H9 (cell line): Measurements from ENCODE around the gene INTS1. TPM values are rescaled to one million over a fixed set of nuclear protein-coding genes. Genes with fewer than 3 reads are reported as not detected.

ENCODE experiments used
- DNase-seq: peaks from one replicate; pipeline ENCODE4 v3.0.0-alpha.2; 2017
- H2AFZ ChIP-seq: one replicate; pipeline ENCODE4 v1.6.1; 2013; ENCODE audit warnings: mild to moderate bottlenecking, low read length, control low read depth, moderate library complexity
- H2AK5ac ChIP-seq: 2 replicates; pipeline ENCODE4 v1.6.1; 2013; ENCODE audit warnings: low read length, control low read depth, mixed read lengths; ENCODE audit not compliant: insufficient read length
- H2BK120ac ChIP-seq: one replicate; pipeline ENCODE4 v1.6.1; 2013; ENCODE audit warnings: low read depth, mild to moderate bottlenecking, low read length, control low read depth, inconsistent platforms; ENCODE audit not compliant: poor library complexity, severe bottlenecking
- H2BK12ac ChIP-seq: 2 replicates; pipeline ENCODE4 v1.6.1; 2013; ENCODE audit warnings: low read length, control low read depth, mixed read lengths, low read depth; ENCODE audit not compliant: insufficient read length
- H2BK15ac ChIP-seq: 2 replicates; pipeline ENCODE4 v1.6.1; 2013; ENCODE audit warnings: low read depth, low read length, control low read depth
- H2BK20ac ChIP-seq: one replicate; pipeline ENCODE4 v1.6.1; 2013; ENCODE audit warnings: low read depth, mild to moderate bottlenecking, low read length, control low read depth, inconsistent platforms; ENCODE audit not compliant: poor library complexity, severe bottlenecking
- H2BK5ac ChIP-seq: 2 replicates; pipeline ENCODE4 v1.6.1; 2013; ENCODE audit warnings: low read length, control low read depth, mixed read lengths; ENCODE audit not compliant: insufficient read length
- H3K14ac ChIP-seq: 2 replicates; pipeline ENCODE4 v1.6.1; 2013; ENCODE audit warnings: low read length, control low read depth; ENCODE audit not compliant: insufficient read depth
- H3K18ac ChIP-seq: 2 replicates; pipeline ENCODE4 v1.6.1; 2013; ENCODE audit warnings: low read depth, mild to moderate bottlenecking, mixed read lengths, low read length, control low read depth; ENCODE audit not compliant: insufficient read length
- H3K23ac ChIP-seq: 2 replicates; pipeline ENCODE4 v1.6.1; 2013; ENCODE audit warnings: low read length, control low read depth, mixed read lengths, low read depth; ENCODE audit not compliant: insufficient read length
- H3K23me2 ChIP-seq: 2 replicates; pipeline ENCODE4 v1.6.1; 2013; ENCODE audit warnings: low read depth, mild to moderate bottlenecking, mixed read lengths, low read length, control low read depth; ENCODE audit not compliant: insufficient read length, poor library complexity, severe bottlenecking
- H3K27ac ChIP-seq: 2 replicates; pipeline ENCODE4 v1.5.1; 2013; ENCODE audit warnings: low read length, control low read depth, mixed read lengths, low read depth; ENCODE audit not compliant: insufficient read length
- H3K27me3 ChIP-seq: 2 replicates; pipeline ENCODE4 v1.6.1; 2013; ENCODE audit warnings: low read length, control low read depth, inconsistent platforms; ENCODE audit not compliant: insufficient read depth
- H3K4ac ChIP-seq: 2 replicates; pipeline ENCODE4 v1.6.1; 2013; ENCODE audit warnings: low read depth, mild to moderate bottlenecking, control low read depth, inconsistent platforms, low read length, moderate library complexity
- H3K4me1 ChIP-seq: 2 replicates; pipeline ENCODE4 v1.6.1; 2013; ENCODE audit warnings: low read length, control low read depth, inconsistent platforms; ENCODE audit not compliant: insufficient read depth
- H3K4me2 ChIP-seq: 2 replicates; pipeline ENCODE4 v1.6.1; 2013; ENCODE audit warnings: low read length, control low read depth, mixed read lengths; ENCODE audit not compliant: insufficient read length, insufficient read depth
- H3K56ac ChIP-seq: 2 replicates; pipeline ENCODE4 v1.6.1; 2013; ENCODE audit warnings: low read depth, mild to moderate bottlenecking, mixed read lengths, low read length, control low read depth; ENCODE audit not compliant: insufficient read length
- H3K79me1 ChIP-seq: 2 replicates; pipeline ENCODE4 v1.6.1; 2013; ENCODE audit warnings: low read depth, mild to moderate bottlenecking, moderate library complexity, low read length, control low read depth, inconsistent platforms; ENCODE audit not compliant: insufficient read depth, poor library complexity, severe bottlenecking
- H3K79me2 ChIP-seq: 2 replicates; pipeline ENCODE4 v1.6.1; 2013; ENCODE audit warnings: low read length, control low read depth, inconsistent platforms; ENCODE audit not compliant: insufficient read depth
- H3K9ac ChIP-seq: 2 replicates; pipeline ENCODE4 v1.6.1; 2013; ENCODE audit warnings: low read length, control low read depth, mixed read lengths; ENCODE audit not compliant: insufficient read length; ENCODE audit errors: extremely low read depth
- H3K9me3 ChIP-seq: one replicate; pipeline ENCODE4 v1.6.1; 2013; ENCODE audit warnings: low read depth, low read length, inconsistent platforms; ENCODE audit not compliant: control insufficient read depth
- H3T11ph ChIP-seq: one replicate; pipeline ENCODE4 v1.6.1; 2013; ENCODE audit warnings: mild to moderate bottlenecking, low read length, control low read depth, inconsistent platforms
- H4K20me1 ChIP-seq: one replicate; pipeline ENCODE4 v1.6.1; 2013; ENCODE audit not compliant: control insufficient read depth, insufficient read length, insufficient read depth
- H4K5ac ChIP-seq: 2 replicates; pipeline ENCODE4 v1.6.1; 2013; ENCODE audit warnings: low read depth, mild to moderate bottlenecking, mixed read lengths, low read length, control low read depth; ENCODE audit not compliant: insufficient read length
- H4K8ac ChIP-seq: replicated peaks from 2 replicates; pipeline ENCODE4 v1.6.1; 2013; ENCODE audit warnings: low read length, control low read depth, mixed read lengths, low read depth; ENCODE audit not compliant: insufficient read length
- H4K91ac ChIP-seq: 2 replicates; pipeline ENCODE4 v1.6.1; 2013; ENCODE audit warnings: low read depth, mild to moderate bottlenecking, moderate library complexity, mixed read lengths, low read length, control low read depth; ENCODE audit not compliant: insufficient read length
- H3K27ac Mint-ChIP-seq, 3 experiments: 2 replicates in 2 of 3; 3 replicates in 1 of 3; pipeline ENCODE4 v1.8.0; 2020 to 2021; ENCODE audit warnings: mixed read lengths in 3 of 3, mild to moderate bottlenecking in 1 of 3, moderate library complexity in 1 of 3
- H3K27me3 Mint-ChIP-seq: 2 replicates; pipeline ENCODE4 v1.8.0; 2021; ENCODE audit warnings: low read depth, mild to moderate bottlenecking, moderate library complexity, mixed read lengths
- H3K36me3 Mint-ChIP-seq, 3 experiments: 2 replicates in 2 of 3; 3 replicates in 1 of 3; pipeline ENCODE4 v1.8.0; 2020 to 2021; ENCODE audit warnings: low read depth in 3 of 3, mixed read lengths in 3 of 3; ENCODE audit not compliant: insufficient read depth in 1 of 3
- H3K4me1 Mint-ChIP-seq, 2 experiments: 2 replicates each; pipeline ENCODE4 v1.8.0; 2020; ENCODE audit warnings: mixed read lengths in 2 of 2
- H3K4me3 Mint-ChIP-seq, 2 experiments: 2 replicates in 1 of 2; 3 replicates in 1 of 2; pipeline ENCODE4 v1.8.0; 2020 to 2021; ENCODE audit warnings: mild to moderate bottlenecking in 2 of 2, mixed read lengths in 2 of 2, moderate library complexity in 1 of 2
- H3K9me3 Mint-ChIP-seq, 2 experiments: 2 replicates in 1 of 2; 3 replicates in 1 of 2; pipeline ENCODE4 v1.8.0; 2020; ENCODE audit warnings: mild to moderate bottlenecking in 2 of 2, mixed read lengths in 2 of 2, moderate library complexity in 1 of 2
- CTCF ChIP-seq: fragments of 200-600 bp; sonication (generic); conservative IDR thresholded peaks from 3 replicates; pipeline ENCODE4 v1.8.0; 2021; ENCODE audit warnings: antibody characterized with exemption, mild to moderate bottlenecking
- WGBS: extraction: QIAGEN DNeasy Blood & Tissue Kit; methylation state at CpG from one replicate; pipeline ENCODE4 v1.1.7; 2013; ENCODE audit warnings: missing lambda C conversion rate, low lambda C conversion rate, mixed read lengths; ENCODE audit not compliant: insufficient read length; ENCODE audit errors: extremely low coverage; 5-methylcytosine and 5-hydroxymethylcytosine counted together
- total RNA-seq: library from RNA; stranded (reverse); gene quantifications from 2 replicates; pipeline ENCODE4 v1.2.1, GENCODE V29; 2021

Gene INTS1
- total RNA-seq, 1 experiment from 2014 or later, result 133 TPM

- H4K20me1 ChIP-seq, result no peaks in the 10 kb centered on the region
- no peak overlapping the region for H2AFZ ChIP-seq
- no peak overlapping the region for H2BK12ac ChIP-seq
- H3K23ac ChIP-seq, result no peak overlapping the region
- no peak overlapping the region for H3K27ac ChIP-seq
- no peaks in the 10 kb centered on the region for H3K27me3 ChIP-seq
- Mint-ChIP-seq H3K4me1 (peaks cover 12 to 34% of the 10 kb centered on the region in 2 experiments), H3K36me3 (no peaks in the 10 kb centered on the region), H3K9me3 (no peaks in the 10 kb centered on the region), H3K27me3 (peaks cover 5% of the 10 kb centered on the region), H3K4me3 (no peak overlapping the region; a peak in 1 of 5 replicates), H3K27ac (peak overlapping the region; percentile 11 to 85 (median 47); a peak in 5 of 7 replicates)
- no peak for DNase-seq
- H3K4me1 ChIP-seq, result no peaks in the 10 kb centered on the region; the same call in 1 of the 2 replicates
- no peak for TF ChIP-seq CTCF
- no peak overlapping the region for H3K4me2 ChIP-seq
- no peak overlapping the region for H3K18ac ChIP-seq
- peaks cover 8% of the 10 kb centered on the region for H3K23me2 ChIP-seq
- H4K5ac ChIP-seq, result no peak overlapping the region
- H3K14ac ChIP-seq, result no peak overlapping the region
- H3K4ac ChIP-seq, result no peak overlapping the region
- H4K8ac ChIP-seq, result no peak overlapping the region
- H2AK5ac ChIP-seq, result no peak overlapping the region
- no peak overlapping the region for H2BK5ac ChIP-seq
- no peak overlapping the region for H3K56ac ChIP-seq
- H3K79me2 ChIP-seq, result no peaks in the 10 kb centered on the region
- H2BK20ac ChIP-seq, result no peak overlapping the region
- H4K91ac ChIP-seq, result no peak overlapping the region
- no CpG with 5 or more reads among the region's 18 CpGs for WGBS
- no peak overlapping the region for H2BK15ac ChIP-seq
- no peaks in the 10 kb centered on the region for H3K79me1 ChIP-seq
- H3T11ph ChIP-seq, result no peak overlapping the region
- H3K9ac ChIP-seq, result no peak overlapping the region
- H2BK120ac ChIP-seq, result no peak overlapping the region
- H3K9me3 ChIP-seq, result no peaks in the 10 kb centered on the region
Measured at GRCh38 chr7:1461646-1462375, 42.4 kb downstream of the INTS1 start.
